SK-N-SH treated with all-trans-retinoic acid at 6 μM for 48 hours (cell line): ENCODE data around the gene C11orf91.
"Not testable (repeated sequence)": the region's sequence is repeated elsewhere in the genome, so short reads cannot be mapped to it uniquely, and the experiment has no call there.

Experiments
- ARNTL ChIP-seq: fragments of 450-650 bp; formaldehyde crosslinking; IDR thresholded peaks from 2 replicates; pipeline ENCODE4 v1.5.0; 2020; ENCODE audit warnings: low read depth, mild to moderate bottlenecking, moderate library complexity, borderline replicate concordance
- CREB5 ChIP-seq: fragments of 250-450 bp; sonication (Bioruptor Pico); IDR thresholded peaks from 2 replicates; pipeline ENCODE4 v1.5.1; 2020; ENCODE audit warnings: low read depth, mild to moderate bottlenecking, moderate library complexity
- CSRNP3 ChIP-seq: fragments of 250-450 bp; sonication (Bioruptor Pico); IDR thresholded peaks from 2 replicates; pipeline ENCODE4 v1.5.1; 2021; ENCODE audit warnings: mild to moderate bottlenecking, moderate library complexity
- ESRRG ChIP-seq: fragments of 250-450 bp; sonication (Bioruptor Pico); IDR thresholded peaks from 2 replicates; pipeline ENCODE4 v1.6.1; 2021; ENCODE audit warnings: mild to moderate bottlenecking
- PATZ1 ChIP-seq: fragments of 250-450 bp; sonication (Bioruptor Pico); IDR thresholded peaks from 2 replicates; pipeline ENCODE4 v1.8.0; 2020; ENCODE audit warnings: mild to moderate bottlenecking, moderate library complexity, borderline replicate concordance
- POU6F1 ChIP-seq: fragments of 250-450 bp; sonication (Bioruptor Pico); IDR thresholded peaks from 2 replicates; pipeline ENCODE4 v1.8.0; 2021; ENCODE audit warnings: low read depth, mild to moderate bottlenecking, moderate library complexity, borderline replicate concordance
- RARB ChIP-seq: fragments of 250-450 bp; sonication (Bioruptor Pico); IDR thresholded peaks from 2 replicates; pipeline ENCODE4 v1.8.0; 2021; ENCODE audit warnings: mild to moderate bottlenecking, moderate library complexity
- TOX ChIP-seq: fragments of 250-450 bp; sonication (Bioruptor Pico); IDR thresholded peaks from 2 replicates; pipeline ENCODE4 v1.8.0; 2021; ENCODE audit warnings: mild to moderate bottlenecking, moderate library complexity, borderline replicate concordance
- ZC3H10 ChIP-seq: fragments of 250-450 bp; sonication (Bioruptor Pico); IDR thresholded peaks from 2 replicates; pipeline ENCODE4 v1.5.1; 2021; ENCODE audit warnings: mild to moderate bottlenecking, moderate library complexity
- ZNF565 ChIP-seq: fragments of 450-650 bp; formaldehyde crosslinking; conservative IDR thresholded peaks from 2 replicates; pipeline ENCODE4 v1.5.0; 2020; ENCODE audit warnings: low read depth, mild to moderate bottlenecking, moderate library complexity

- TF ChIP-seq PATZ1; ZNF565 (CRISPR knock-in tag); ARNTL; ZC3H10 (CRISPR knock-in tag); RARB (CRISPR knock-in tag); CSRNP3 (CRISPR knock-in tag); ESRRG (CRISPR knock-in tag); CREB5 (CRISPR knock-in tag); POU6F1; TOX (CRISPR knock-in tag): not testable (repeated sequence)
Measured at GRCh38 chr11:33729072-33729664, 28.5 kb upstream of the C11orf91 start.
